DND-41 (cell line): Measurements from ENCODE around the gene IFI27L1.

ENCODE experiments used
- ATAC-seq: fragments of 200-7000 bp; cut with Tn5 transposase; 3 replicates; pipeline ENCODE4 v1.9.1; 2021; ENCODE audit warnings: low read depth; ENCODE audit not compliant: insufficient read depth
- DNase-seq: peaks from one replicate; pipeline ENCODE4 v3.0.0-alpha.2; 2020
- H2AFZ ChIP-seq: 2 replicates; pipeline ENCODE4 v1.6.0; 2012; ENCODE audit warnings: low read depth, low read length
- H3K27ac ChIP-seq: 2 replicates; pipeline ENCODE4 v1.5.1; 2012; ENCODE audit warnings: low read length, inconsistent platforms
- H3K27me3 ChIP-seq: fragments of 200-600 bp; sonication (generic); 2 replicates; pipeline ENCODE4 v1.6.0; 2012; ENCODE audit warnings: low read length, mild to moderate bottlenecking, inconsistent platforms; ENCODE audit not compliant: insufficient read depth, poor library complexity
- H3K36me3 ChIP-seq: 2 replicates; pipeline ENCODE4 v1.5.1; 2012; ENCODE audit warnings: low read length, inconsistent platforms; ENCODE audit not compliant: insufficient read depth
- H3K4me1 ChIP-seq: 2 replicates; pipeline ENCODE4 v1.5.1; 2012; ENCODE audit warnings: mild to moderate bottlenecking, low read length; ENCODE audit not compliant: insufficient read depth
- H3K4me2 ChIP-seq: 2 replicates; pipeline ENCODE4 v1.6.0; 2012; ENCODE audit warnings: mild to moderate bottlenecking, moderate library complexity, low read length, inconsistent platforms; ENCODE audit not compliant: insufficient read depth
- H3K4me3 ChIP-seq, 2 experiments: fragments of 200-600 bp in 1 of 2; shearing (Covaris generic) in 1 of 2; 2 replicates each; pipeline ENCODE4 v1.5.1; 2012 to 2016; ENCODE audit warnings: inconsistent platforms in 2 of 2, low read length in 2 of 2, mild to moderate bottlenecking in 2 of 2, low read depth in 1 of 2, moderate library complexity in 1 of 2
- H3K79me2 ChIP-seq: 2 replicates; pipeline ENCODE4 v1.6.0; 2012; ENCODE audit warnings: low read length, inconsistent platforms; ENCODE audit not compliant: insufficient read depth
- H3K9ac ChIP-seq: 2 replicates; pipeline ENCODE4 v1.6.0; 2012; ENCODE audit warnings: low read depth, mild to moderate bottlenecking, inconsistent platforms, low read length, moderate library complexity
- H3K9me3 ChIP-seq: 2 replicates; pipeline ENCODE4 v1.5.1; 2012; ENCODE audit warnings: low read length, moderate library complexity, mild to moderate bottlenecking, inconsistent platforms; ENCODE audit not compliant: insufficient read depth, severe bottlenecking
- H4K20me1 ChIP-seq: 2 replicates; pipeline ENCODE4 v1.6.0; 2012; ENCODE audit warnings: low read length; ENCODE audit not compliant: insufficient read depth
- EZH2 ChIP-seq: IDR thresholded peaks from 3 replicates; pipeline ENCODE4 v1.6.1; 2012; ENCODE audit warnings: borderline replicate concordance, low read depth, mild to moderate bottlenecking, moderate library complexity, low read length, inconsistent platforms; ENCODE audit not compliant: severe bottlenecking
- TF ChIP-seq, protein P1 (sequence below): IDR thresholded peaks from 2 replicates; pipeline ENCODE4 v1.5.1; 2012; ENCODE audit warnings: borderline replicate concordance, low read length, moderate library complexity, mild to moderate bottlenecking; ENCODE audit not compliant: poor library complexity, severe bottlenecking; ENCODE audit errors: extremely low read depth

IFI27L1 gene

DNA sequence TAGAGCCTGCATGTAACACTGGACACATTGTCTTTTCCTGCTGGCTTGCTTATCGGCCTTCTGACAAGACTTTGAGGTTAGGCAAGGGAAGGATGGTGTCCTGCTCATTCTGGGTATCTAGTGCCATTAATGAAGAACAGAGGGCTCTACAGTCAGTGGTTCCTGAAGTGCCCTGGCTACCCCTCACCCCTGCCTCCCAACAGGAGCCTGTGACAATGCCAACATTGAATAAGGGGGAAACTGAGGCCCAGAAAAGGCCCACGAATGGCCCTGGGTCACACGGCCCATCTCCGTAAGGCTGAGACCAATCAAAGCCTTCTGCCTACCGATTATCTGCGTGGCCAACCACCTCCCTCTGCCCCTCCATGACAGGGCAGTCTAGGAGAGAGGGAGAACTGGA is 46.2 kb downstream of the IFI27L1 start:
- no peaks in the 10 kb centered on the region for H3K79me2 ChIP-seq
- no peak for ATAC-seq

DNA sequence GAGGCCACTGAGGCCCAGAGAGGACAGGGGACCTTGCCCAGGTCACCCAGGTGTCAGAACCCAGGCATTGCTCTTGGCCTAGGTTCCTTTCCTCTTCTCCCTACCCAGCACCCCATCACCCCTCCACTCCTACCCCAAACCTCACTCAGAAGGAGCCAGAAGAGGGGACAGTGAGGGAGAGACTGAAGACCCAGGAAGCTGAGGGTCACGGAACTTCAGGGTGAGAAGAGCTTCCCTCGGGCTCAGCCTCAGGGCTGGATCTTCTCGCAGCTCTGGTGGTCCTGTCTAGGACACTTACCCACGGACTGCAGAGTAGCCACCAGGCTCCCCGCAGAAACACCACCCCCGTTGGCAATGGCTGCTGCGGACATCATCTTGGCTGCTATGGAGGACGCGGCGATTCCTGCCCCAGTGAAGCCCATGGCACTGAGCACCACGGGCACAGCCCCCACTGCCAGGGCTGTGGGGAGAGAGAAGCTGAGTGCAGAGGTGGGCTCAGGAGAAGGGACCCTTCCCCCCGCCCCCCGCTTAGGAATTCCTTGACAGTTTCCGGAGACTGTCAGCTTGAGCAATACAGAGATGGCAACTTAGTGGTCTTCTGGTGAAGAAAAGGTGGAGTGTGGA is 47.2 kb downstream of the IFI27L1 start:
- TF ChIP-seq, protein P1, sequence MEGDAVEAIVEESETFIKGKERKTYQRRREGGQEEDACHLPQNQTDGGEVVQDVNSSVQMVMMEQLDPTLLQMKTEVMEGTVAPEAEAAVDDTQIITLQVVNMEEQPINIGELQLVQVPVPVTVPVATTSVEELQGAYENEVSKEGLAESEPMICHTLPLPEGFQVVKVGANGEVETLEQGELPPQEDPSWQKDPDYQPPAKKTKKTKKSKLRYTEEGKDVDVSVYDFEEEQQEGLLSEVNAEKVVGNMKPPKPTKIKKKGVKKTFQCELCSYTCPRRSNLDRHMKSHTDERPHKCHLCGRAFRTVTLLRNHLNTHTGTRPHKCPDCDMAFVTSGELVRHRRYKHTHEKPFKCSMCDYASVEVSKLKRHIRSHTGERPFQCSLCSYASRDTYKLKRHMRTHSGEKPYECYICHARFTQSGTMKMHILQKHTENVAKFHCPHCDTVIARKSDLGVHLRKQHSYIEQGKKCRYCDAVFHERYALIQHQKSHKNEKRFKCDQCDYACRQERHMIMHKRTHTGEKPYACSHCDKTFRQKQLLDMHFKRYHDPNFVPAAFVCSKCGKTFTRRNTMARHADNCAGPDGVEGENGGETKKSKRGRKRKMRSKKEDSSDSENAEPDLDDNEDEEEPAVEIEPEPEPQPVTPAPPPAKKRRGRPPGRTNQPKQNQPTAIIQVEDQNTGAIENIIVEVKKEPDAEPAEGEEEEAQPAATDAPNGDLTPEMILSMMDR, result no peak
- no peak for TF ChIP-seq EZH2
- H3K9ac ChIP-seq, result peak overlapping the region; percentile 61
- H2AFZ ChIP-seq, result peak overlapping the region; percentile 95; the same call in 1 of the 2 replicates
- peaks cover 23% of the 10 kb centered on the region for H3K4me1 ChIP-seq
- H3K36me3 ChIP-seq, result no peaks in the 10 kb centered on the region
- DNase-seq (no peak), ATAC-seq (no peak)
- peak overlapping the region; percentile 87 for H3K4me2 ChIP-seq
- H3K27ac ChIP-seq, result no peak overlapping the region
- no peaks in the 10 kb centered on the region; the same call in 1 of the 2 replicates for H4K20me1 ChIP-seq
- no peaks in the 10 kb centered on the region for H3K9me3 ChIP-seq
- H3K79me2 ChIP-seq, result no peaks in the 10 kb centered on the region
- H3K27me3 ChIP-seq, result no peaks in the 10 kb centered on the region
- H3K4me3 ChIP-seq, result peak overlapping the region in 1 of 2 experiments; percentile 77; a peak in 2 of 4 replicates

More for the DNA sequence above, 46.2 kb downstream of the IFI27L1 start:
- Histone ChIP-seq H3K27me3 (no peaks in the 10 kb centered on the region), H3K9me3 (no peaks in the 10 kb centered on the region), H3K9ac (no peak overlapping the region), H3K36me3 (no peaks in the 10 kb centered on the region), H3K4me2 (no peak overlapping the region), H3K4me1 (peaks cover 23% of the 10 kb centered on the region), H3K4me3 (no peak overlapping the region), H3K27ac (no peak overlapping the region), H2AFZ (no peak overlapping the region), H4K20me1 (no peaks in the 10 kb centered on the region; the same call in 1 of the 2 replicates)
- DNase-seq, result no peak
- no peak for TF ChIP-seq EZH2
- TF ChIP-seq, protein P1, result no peak

- Histone ChIP-seq H3K79me2 (no peaks in the 10 kb centered on the region), H3K27me3 (no peaks in the 10 kb centered on the region), H2AFZ (peak within 1 kb of the TSS; percentile 95), H3K9me3 (no peaks in the 10 kb centered on the region), H3K36me3 (no peaks in the 10 kb centered on the region), H3K4me2 (peak within 1 kb of the TSS; percentile 87), H3K27ac (peak within 1 kb of the TSS; percentile 71), H3K4me1 (peaks cover 23% of the 10 kb centered on the region), H3K9ac (peak within 1 kb of the TSS; percentile 61), H3K4me3 (peak within 1 kb of the TSS; percentile 35 to 77; a peak in 3 of 4 replicates), H4K20me1 (no peaks in the 10 kb centered on the region; the same call in 1 of the 2 replicates)
- peak; percentile 70 for DNase-seq
- TF ChIP-seq, protein P1, result peak; percentile 38
- no peak for TF ChIP-seq EZH2
- peak; percentile 95 for ATAC-seq
Measured at GRCh38 chr14:94129111-94129757, 48.1 kb downstream of the IFI27L1 start, which contains the start of gene IFI27L2. Gene IFI27L2 (minus strand): TSS chr14:94129604. CDS start chr14:94129564, 40 bp downstream.
